Mammary epithelial cell (primary cell): Measurements from ENCODE around the gene ZMIZ1.

Experiments used
- CTCF ChIP-seq, 2 donors: IDR thresholded peaks in 1 of 2; conservative IDR thresholded peaks in 1 of 2; 2 replicates each; pipeline ENCODE4 v1.5.1; 2011 to 2012; ENCODE audit warnings: inconsistent platforms in 2 of 2, low read length in 2 of 2, mild to moderate bottlenecking in 2 of 2, control low read depth in 1 of 2, low read depth in 1 of 2; ENCODE audit not compliant: insufficient read depth in 1 of 2; ENCODE audit errors: extremely low read depth in 1 of 2
- EZH2 ChIP-seq: IDR thresholded peaks from 2 replicates; pipeline ENCODE4 v1.6.1; 2012; ENCODE audit warnings: low read length, inconsistent platforms, borderline replicate concordance

GRCh38 chr10:79226391-79227245, 157.9 kb downstream of the ZMIZ1 start:
- TF ChIP-seq EZH2 (no peak), CTCF (conservative IDR thresholded peaks at IDR 0.05 in 1 of 2, IDR thresholded peaks at IDR 0.05 in 1 of 2; ENCODE audit: extremely low read depth in 1 of 2, insufficient read depth in 1 of 2, low read depth in 1 of 2, low read length in 2 of 2) (no peak)
